HG03280 (cell line): ENCODE data around the gene USP48.
"Not testable (repeated sequence)": the region's sequence is repeated elsewhere in the genome, so short reads cannot be mapped to it uniquely, and the experiment has no call there.

ENCODE experiments used
- ATAC-seq: cut with Tn5 transposase; IDR thresholded peaks from one replicate; pipeline ENCODE4 v1.9.1; 2021; ENCODE audit warnings: mild to moderate bottlenecking, moderate library complexity; ENCODE audit not compliant: unreplicated experiment

USP48 gene

DNA sequence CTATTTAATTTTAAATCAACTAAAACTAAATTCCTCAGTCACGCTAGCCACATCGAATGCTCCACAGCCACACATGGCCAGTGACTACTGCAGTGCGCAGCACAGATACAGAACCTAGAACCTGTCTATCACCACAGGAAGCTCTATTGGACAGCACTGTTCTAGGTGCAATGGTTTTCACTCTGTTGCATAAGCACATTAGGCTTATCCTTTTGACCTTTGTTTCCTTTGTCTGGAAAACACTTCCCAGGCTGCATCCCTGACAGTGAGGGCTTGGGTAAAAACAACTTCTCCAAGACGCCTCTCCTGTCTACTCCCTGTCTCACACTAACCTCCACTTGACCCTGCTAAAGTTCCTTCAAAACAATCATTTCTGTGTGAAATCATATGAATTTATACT lies 80.2 kb downstream of the USP48 start:
- ATAC-seq: no peak

GRCh38 chr1:21701401-21701800 lies 81.5 kb downstream of the USP48 start:
- ATAC-seq: no peak

- no peak for ATAC-seq
Measured at GRCh38 chr1:21700094-21700493, 82.9 kb downstream of the USP48 start.

DNA sequence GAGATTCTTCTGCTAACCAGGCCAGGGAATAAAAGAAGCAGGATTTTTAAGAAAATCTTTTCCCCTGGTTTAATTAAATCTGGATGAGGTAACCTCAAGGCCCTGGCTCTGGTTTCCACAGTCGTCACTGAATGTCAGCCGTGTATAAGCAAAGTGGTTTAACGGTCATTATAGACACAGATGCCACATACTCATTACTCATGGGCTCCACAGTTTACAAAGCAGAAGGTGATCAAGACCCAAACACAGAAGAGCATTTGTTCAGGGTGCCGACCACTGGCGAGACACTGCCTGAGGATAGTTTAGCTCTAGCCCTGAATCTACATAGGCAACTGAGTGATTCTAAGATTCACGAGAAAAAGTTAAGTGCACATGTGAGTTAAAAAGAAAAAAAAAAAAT lies 86.0 kb downstream of the USP48 start:
- ATAC-seq: no peak

DNA sequence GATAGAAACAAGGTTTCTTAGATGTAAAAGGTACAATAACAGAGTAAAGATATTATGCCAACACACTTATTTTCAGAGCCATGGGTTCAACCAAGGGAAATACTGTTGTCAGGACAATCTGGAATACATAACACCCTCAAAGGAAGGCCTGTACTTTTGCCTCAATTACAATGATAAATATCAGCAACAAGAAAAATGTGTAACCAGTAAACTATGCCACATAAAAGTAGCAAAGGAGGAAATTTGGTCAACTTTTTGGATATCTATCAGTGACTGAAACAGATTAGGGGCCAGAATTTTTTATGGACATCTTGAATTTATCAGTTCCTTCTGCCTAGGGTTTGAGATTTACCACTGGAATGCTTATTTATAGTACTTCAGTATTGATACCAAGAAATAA lies 89.2 kb downstream of the USP48 start:
- ATAC-seq: no peak

- ATAC-seq: no peak
Measured at GRCh38 chr1:21691739-21692138, 91.2 kb downstream of the USP48 start.

- no peak for ATAC-seq
Measured at GRCh38 chr1:21689661-21690372, 93.1 kb downstream of the USP48 start.

- ATAC-seq: no peak
Measured at GRCh38 chr1:21687081-21687529, 95.8 kb downstream of the USP48 start.

- ATAC-seq: no peak
Measured at GRCh38 chr1:21685946-21686678, 96.8 kb downstream of the USP48 start.

- ATAC-seq: no peak
Measured at GRCh38 chr1:21681426-21681825, 101.5 kb downstream of the USP48 start.

GRCh38 chr1:21680918-21681317 lies 102.0 kb downstream of the USP48 start:
- ATAC-seq: no peak

DNA sequence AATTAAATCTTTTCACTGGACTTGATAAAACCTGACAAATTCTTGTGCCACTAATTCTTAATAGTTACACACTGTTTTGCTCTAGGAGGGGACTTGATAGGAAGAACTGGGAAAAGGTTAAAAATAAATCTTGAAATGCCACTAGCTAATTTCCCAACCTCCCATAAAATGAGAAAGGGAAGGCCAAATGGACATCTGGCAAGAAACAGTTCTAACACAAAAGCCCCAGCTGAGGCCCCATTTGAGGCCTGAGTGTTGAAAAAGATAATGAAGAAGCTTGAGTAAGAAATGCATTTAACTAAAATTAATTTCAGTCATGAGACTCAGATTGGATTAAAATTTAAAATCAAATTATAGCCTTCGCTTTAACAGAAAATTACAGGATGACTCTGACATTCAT lies 102.6 kb downstream of the USP48 start:
- no peak for ATAC-seq

GRCh38 chr1:21677168-21677567 lies 105.8 kb downstream of the USP48 start:
- no peak for ATAC-seq

GRCh38 chr1:21674957-21675356 lies 108.0 kb downstream of the USP48 start:
- no peak for ATAC-seq

DNA sequence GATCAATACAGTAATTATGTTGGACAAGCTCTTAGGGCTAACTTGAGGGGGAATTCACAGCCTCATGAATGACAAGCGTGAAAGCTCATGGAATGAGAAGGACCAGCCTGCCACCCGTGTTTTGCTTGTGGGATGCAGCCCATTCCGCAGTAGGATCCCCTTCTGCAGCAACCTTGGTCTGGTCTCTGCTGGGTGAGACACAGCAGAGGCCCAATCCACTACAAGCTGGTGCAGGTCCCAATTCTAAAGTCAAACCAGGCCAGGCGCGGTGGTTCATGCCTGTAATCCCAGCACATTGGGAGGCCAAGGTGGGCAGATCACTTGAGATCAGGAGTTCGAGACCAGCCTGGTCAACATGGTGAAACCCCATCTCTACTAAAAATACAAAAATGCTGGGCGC lies 109.1 kb downstream of the USP48 start:
- not testable (repeated sequence) for ATAC-seq

DNA sequence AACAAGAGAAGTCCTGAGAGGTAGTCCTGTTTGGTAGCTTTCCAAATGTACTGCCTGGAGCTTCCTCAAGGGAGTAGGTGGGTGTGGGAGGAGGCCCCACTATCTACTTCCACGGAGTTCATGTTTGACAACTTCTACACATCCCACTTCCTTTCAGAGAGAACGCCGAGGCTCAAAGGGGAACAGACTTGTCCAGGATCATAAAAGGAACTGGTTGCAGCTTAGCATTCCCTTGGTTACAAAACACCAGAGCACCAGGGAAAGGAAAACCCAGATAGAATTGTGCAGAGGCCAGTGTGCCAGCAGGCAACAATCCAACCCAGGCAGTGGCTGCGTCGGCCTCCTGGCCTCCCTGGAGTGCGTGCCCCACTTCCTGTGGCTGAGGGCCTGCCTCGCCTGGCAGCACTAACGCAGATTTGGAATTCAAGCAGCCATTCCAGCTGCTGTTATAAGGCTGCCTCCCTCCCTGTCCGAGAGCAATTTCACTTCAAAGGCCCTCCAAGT lies 109.6 kb downstream of the USP48 start:
- no peak for ATAC-seq

- ATAC-seq: no peak
Measured at GRCh38 chr1:21672478-21673276, 110.3 kb downstream of the USP48 start.

GRCh38 chr1:21671915-21672314 lies 111.0 kb downstream of the USP48 start:
- no peak for ATAC-seq

DNA sequence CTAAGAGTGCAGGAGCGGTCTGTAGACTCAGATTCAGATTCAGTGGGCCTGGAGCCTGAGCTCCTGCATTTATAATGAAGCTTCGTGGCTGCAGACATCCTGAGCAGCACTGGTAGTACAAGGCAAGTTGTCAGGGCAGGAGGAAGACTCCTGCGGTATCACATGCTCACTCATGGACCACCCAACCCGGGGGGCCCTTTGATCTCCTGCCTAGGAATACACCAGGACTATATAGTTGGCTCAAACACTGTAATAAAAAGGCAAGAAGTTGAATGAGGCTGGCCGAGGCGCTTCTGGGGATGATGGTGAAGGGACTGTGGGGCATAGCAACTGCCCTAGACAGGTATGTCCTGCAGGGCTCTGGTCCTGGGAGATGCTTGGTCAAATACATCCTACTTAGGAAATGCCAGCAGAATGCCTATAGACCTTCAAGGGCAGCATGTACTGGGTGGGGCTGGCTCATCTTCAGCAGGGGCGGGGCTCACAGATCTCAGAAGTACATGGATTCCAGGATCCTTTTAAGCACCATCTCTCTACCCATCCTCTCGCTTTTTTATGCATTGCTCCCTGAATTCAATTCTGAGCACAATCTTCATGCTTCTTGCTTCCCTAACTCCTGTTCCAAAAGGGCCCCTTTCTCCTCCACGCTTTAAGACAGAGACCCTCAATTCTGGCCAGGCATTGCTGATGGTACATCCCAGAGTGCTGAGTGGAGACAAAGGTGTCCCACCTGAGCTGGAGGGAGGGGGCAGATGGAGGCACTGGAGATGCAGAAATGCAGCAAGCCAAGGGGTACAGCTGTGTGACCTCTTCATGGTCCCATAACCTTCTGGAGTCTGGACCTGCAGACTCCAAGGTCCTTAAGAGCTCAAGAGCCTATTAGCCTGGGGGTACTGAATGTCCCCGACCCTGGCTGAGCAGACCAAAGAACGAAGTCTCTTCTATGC lies 111.7 kb downstream of the USP48 start:
- ATAC-seq: no peak
